C4-2B (cell line): ENCODE results near the gene ZNF552.

Experiments used
- ZFX ChIP-seq: fragments of 450-650 bp; IDR thresholded peaks from 2 replicates; pipeline ENCODE4 v1.6.1; 2017
- TF ChIP-seq, protein P1 (sequence below): fragments of 450-650 bp; conservative IDR thresholded peaks from 2 replicates; pipeline ENCODE4 v1.5.1; 2017; ENCODE audit warnings: mild to moderate bottlenecking

DNA sequence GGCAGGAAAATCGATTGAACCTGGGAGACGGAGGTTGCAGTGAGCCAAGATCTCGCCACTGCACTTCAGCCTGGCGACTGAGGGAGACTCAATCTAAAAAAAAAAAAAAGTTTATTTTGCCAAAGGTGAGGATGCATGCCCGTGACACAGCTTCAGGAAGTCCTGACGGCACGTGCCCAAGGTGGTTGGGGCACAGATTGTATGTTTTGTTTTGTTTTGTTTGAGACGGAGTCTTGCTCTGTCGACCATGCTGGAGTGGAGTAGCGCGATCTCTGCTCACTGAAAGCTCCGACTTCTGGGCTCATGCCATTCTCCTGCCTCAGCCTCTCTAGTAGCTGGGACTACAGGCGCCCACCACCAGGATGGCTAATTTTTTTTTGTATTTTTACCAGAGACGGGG lies 3.3 kb upstream of the ZNF552 start:
- TF ChIP-seq, protein P1, sequence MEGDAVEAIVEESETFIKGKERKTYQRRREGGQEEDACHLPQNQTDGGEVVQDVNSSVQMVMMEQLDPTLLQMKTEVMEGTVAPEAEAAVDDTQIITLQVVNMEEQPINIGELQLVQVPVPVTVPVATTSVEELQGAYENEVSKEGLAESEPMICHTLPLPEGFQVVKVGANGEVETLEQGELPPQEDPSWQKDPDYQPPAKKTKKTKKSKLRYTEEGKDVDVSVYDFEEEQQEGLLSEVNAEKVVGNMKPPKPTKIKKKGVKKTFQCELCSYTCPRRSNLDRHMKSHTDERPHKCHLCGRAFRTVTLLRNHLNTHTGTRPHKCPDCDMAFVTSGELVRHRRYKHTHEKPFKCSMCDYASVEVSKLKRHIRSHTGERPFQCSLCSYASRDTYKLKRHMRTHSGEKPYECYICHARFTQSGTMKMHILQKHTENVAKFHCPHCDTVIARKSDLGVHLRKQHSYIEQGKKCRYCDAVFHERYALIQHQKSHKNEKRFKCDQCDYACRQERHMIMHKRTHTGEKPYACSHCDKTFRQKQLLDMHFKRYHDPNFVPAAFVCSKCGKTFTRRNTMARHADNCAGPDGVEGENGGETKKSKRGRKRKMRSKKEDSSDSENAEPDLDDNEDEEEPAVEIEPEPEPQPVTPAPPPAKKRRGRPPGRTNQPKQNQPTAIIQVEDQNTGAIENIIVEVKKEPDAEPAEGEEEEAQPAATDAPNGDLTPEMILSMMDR, result no peak
- no peak for TF ChIP-seq ZFX
